K562 (cell line): ENCODE data around the gene PRDM16. TPM values are rescaled to one million over a fixed set of nuclear protein-coding genes. Genes with fewer than 3 reads are reported as not detected.

Source experiments
- ASH1L ChIP-seq: fragments of 450-650 bp; IDR thresholded peaks from 2 replicates; pipeline ENCODE4 v1.6.1; 2018; ENCODE audit warnings: borderline replicate concordance, mild to moderate bottlenecking, low read depth; ENCODE audit not compliant: partially characterized antibody
- CHAMP1 ChIP-seq: fragments of 450-650 bp; IDR thresholded peaks from 2 replicates; pipeline ENCODE4 v1.6.1; 2016; ENCODE audit warnings: mild to moderate bottlenecking
- ESRRB ChIP-seq: fragments of 250-450 bp; sonication (Bioruptor Pico); IDR thresholded peaks from 2 replicates; pipeline ENCODE4 v1.5.0; 2020; ENCODE audit warnings: mild to moderate bottlenecking, moderate library complexity, borderline replicate concordance
- GABPB2 ChIP-seq: fragments of 250-450 bp; sonication (Bioruptor Pico); conservative IDR thresholded peaks from 2 replicates; pipeline ENCODE4 v1.5.1; 2021; ENCODE audit warnings: mild to moderate bottlenecking
- RBM34 ChIP-seq: fragments of 200-400 bp; formaldehyde crosslinking; IDR thresholded peaks from 2 replicates; pipeline ENCODE4 v1.6.1; 2018; ENCODE audit warnings: low read length, borderline replicate concordance; ENCODE audit not compliant: insufficient read depth
- SREBF2 ChIP-seq: sonication (generic); formaldehyde crosslinking; IDR thresholded peaks from 2 replicates; pipeline ENCODE4 v1.4.0; 2020; ENCODE audit warnings: mild to moderate bottlenecking, missing genetic modification reagents
- ZNF436 ChIP-seq: fragments of 250-450, 450-650 bp; sonication (Bioruptor Pico); formaldehyde crosslinking; IDR thresholded peaks from 2 replicates; pipeline ENCODE4 v1.7.0; 2020; ENCODE audit warnings: mild to moderate bottlenecking
- ZNF584 ChIP-seq: fragments of 200-800 bp; sonication (Bioruptor generic); IDR thresholded peaks from 2 replicates; pipeline ENCODE4 v1.6.1; 2016; ENCODE audit warnings: low read depth, mild to moderate bottlenecking, missing genetic modification characterization, missing compliant biosample characterization
- ZNF655 ChIP-seq: fragments of 250-450 bp; sonication (Bioruptor Pico); IDR thresholded peaks from 2 replicates; pipeline ENCODE4 v1.5.0; 2021
- ZNF780A ChIP-seq: fragments of 250-450 bp; sonication (Bioruptor Pico); IDR thresholded peaks from 2 replicates; pipeline ENCODE4 v1.5.0; 2021; ENCODE audit warnings: mild to moderate bottlenecking
- polyA plus RNA-seq, 8 experiments: library from polyadenylated mRNA; depleted of rRNA in 4 of 8; stranded (reverse) in 5 of 8; unstranded in 3 of 8; fragments of >200 nt; fragmentation: Nextera tagmentation in 2 of 8; fragmentation: Illumina TruSeq in 1 of 8; extraction: Ambion mirVana in 2 of 8; extraction: Trizol in 1 of 8; gene quantifications; 2 replicates each; pipeline versions ENCODE4 v1.2.1 to v1.2.3, GENCODE V29; 2011 to 2014; ENCODE audit warnings: inconsistent platforms in 1 of 8, missing spikeins in 1 of 8
- total RNA-seq, 7 experiments: library from RNA; depleted of rRNA in 6 of 7; stranded (reverse); fragments of >200 nt in 6 of 7; fragmentation: Illumina TruSeq in 2 of 7; extraction: Trizol in 2 of 7; gene quantifications; 2 replicates each; pipeline versions ENCODE4 v1.2.1 to v1.2.3, GENCODE V29; 2011 to 2021; ENCODE audit warnings: low replicate concordance in 1 of 7
- TF ChIP-seq, protein P1 (sequence below): sonication (generic); formaldehyde crosslinking; IDR thresholded peaks from 2 replicates; pipeline ENCODE4 v1.8.0; 2022; ENCODE audit warnings: mild to moderate bottlenecking, missing genetic modification reagents

The PRDM16 gene
- total and polyA plus RNA-seq, 9 of the 15 experiments (the other 6 are each of a cell fraction or from before 2014, with no cell fraction given) = 0.10 to 0.27 TPM; not detected in 7

- TF ChIP-seq ZNF436 (CRISPR knock-in tag) = no peak
- TF ChIP-seq ESRRB = no peak
- TF ChIP-seq, protein P1, sequence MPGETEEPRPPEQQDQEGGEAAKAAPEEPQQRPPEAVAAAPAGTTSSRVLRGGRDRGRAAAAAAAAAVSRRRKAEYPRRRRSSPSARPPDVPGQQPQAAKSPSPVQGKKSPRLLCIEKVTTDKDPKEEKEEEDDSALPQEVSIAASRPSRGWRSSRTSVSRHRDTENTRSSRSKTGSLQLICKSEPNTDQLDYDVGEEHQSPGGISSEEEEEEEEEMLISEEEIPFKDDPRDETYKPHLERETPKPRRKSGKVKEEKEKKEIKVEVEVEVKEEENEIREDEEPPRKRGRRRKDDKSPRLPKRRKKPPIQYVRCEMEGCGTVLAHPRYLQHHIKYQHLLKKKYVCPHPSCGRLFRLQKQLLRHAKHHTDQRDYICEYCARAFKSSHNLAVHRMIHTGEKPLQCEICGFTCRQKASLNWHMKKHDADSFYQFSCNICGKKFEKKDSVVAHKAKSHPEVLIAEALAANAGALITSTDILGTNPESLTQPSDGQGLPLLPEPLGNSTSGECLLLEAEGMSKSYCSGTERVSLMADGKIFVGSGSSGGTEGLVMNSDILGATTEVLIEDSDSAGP (CRISPR knock-in tag) = no peak
- TF ChIP-seq ZNF655 (CRISPR knock-in tag) = no peak
- TF ChIP-seq SREBF2 (CRISPR knock-in tag) = no peak
- no peak for TF ChIP-seq CHAMP1
- TF ChIP-seq ASH1L = no peak
- TF ChIP-seq GABPB2 (CRISPR knock-in tag) = no peak
- no peak for TF ChIP-seq ZNF780A
- TF ChIP-seq ZNF584 (CRISPR knock-in tag) = no peak
- TF ChIP-seq RBM34 = no peak
Observed at GRCh38 chr1:3480369-3480719, 411.3 kb downstream of the PRDM16 start (continued).
